ENCODE measurements around the gene TRIM34. TPM values are rescaled to one million over a fixed set of nuclear protein-coding genes. Genes with fewer than 3 reads are reported as not detected.

The TRIM34 gene
- total and polyA plus RNA-seq, 2 donors (not counting 1 experiment from before 2014, with no cell fraction given): 21.9 to 29.1 TPM

DNA sequence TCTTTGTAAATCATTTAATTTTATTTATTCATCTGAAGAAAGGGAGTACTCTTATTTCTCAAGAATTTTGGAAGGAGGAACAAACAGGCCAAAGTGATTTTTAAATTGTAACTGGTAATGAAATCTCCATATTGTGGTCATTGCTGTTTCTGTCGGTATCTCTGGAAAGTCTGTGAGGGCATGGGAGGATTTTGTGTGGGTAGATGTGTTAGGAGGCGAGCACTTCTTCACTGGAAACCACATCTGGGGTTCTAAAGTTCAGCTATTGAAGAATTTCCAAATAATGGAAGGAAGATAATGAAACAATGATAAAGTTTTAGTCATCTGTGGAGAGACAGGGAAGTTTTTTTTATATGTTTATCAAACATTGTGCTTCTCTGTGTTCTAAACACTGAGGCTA lies 6.6 kb downstream of the TRIM34 start:
- Mint-ChIP-seq H3K27ac (peak overlapping the region; percentile 94), H3K4me1 (peaks cover 41% of the 10 kb centered on the region), H3K27me3 (no peaks in the 10 kb centered on the region), H3K4me3 (peak overlapping the region; percentile 83), H3K9me3 (ENCODE audit: insufficient read depth) (no peaks in the 10 kb centered on the region)
- peaks cover 72% of the 10 kb centered on the region for H3K79me2 ChIP-seq (ENCODE audit: control insufficient read depth, insufficient read depth, low read length)
- ChIA-PET POLR2A (interaction anchor here (0.6 to 1.4 kb wide), 2 partner anchors 58 to 87 kb away, joined by 3 to 4 read pairs; partner anchors contain the start of gene TRIM22), CTCF (interaction anchor here (1.0 to 1.2 kb wide), 2 partner anchors 31 to 155 kb away, joined by 3 to 6 read pairs; no protein-coding TSS in a partner anchor)
- peak overlapping the region; percentile 89 for H2AFZ ChIP-seq (ENCODE audit: insufficient read depth, low read depth, low read length, poor library complexity, severe bottlenecking)
- H3K9ac ChIP-seq (ENCODE audit: low read length): peak overlapping the region; percentile 41
- no peaks in the 10 kb centered on the region for H3K27me3 ChIP-seq (replicated peaks in 1 of 4; ENCODE audit: control extremely low read depth in 1 of 4, control insufficient read depth in 3 of 4, insufficient read depth in 4 of 4, low read length in 3 of 4)
- peak overlapping the region; percentile 66 for H3K4me2 ChIP-seq (replicated peaks; ENCODE audit: low read depth, low read length, poor library complexity, severe bottlenecking)
- 72% methylated on average over 2 of the region's 2 CpGs for WGBS (ENCODE audit: insufficient coverage)
- ATAC-seq (ENCODE audit: low read depth) (no peak), DNase-seq (no peak)
- H3K4me3 ChIP-seq (ENCODE audit: control extremely low read depth in 1 of 5, extremely low read depth in 1 of 5, insufficient read depth in 1 of 5, low read depth in 2 of 5, low read length in 4 of 5): peak overlapping the region in 1 of 5 experiments; percentile 39
- no peaks in the 10 kb centered on the region for H3K9me3 ChIP-seq (ENCODE audit: control extremely low read depth in 1 of 3, control insufficient read depth in 2 of 3, insufficient read depth in 1 of 3, low read length in 2 of 3)
- peaks cover 19 to 20% of the 10 kb centered on the region in 2 donors for H3K4me1 ChIP-seq (ENCODE audit: control insufficient read depth in 2 of 2, insufficient read depth in 2 of 2, low read length in 2 of 2)
- H4K20me1 ChIP-seq (ENCODE audit: control insufficient read depth, insufficient read depth, low read length, poor library complexity, severe bottlenecking): no peaks in the 10 kb centered on the region
- H3K27ac ChIP-seq (ENCODE audit: low read length in 2 of 2): peak overlapping the region; percentile 65 to 80
- no peak for TF ChIP-seq EZH2 (IDR thresholded peaks at IDR 0.05; ENCODE audit: borderline replicate concordance, insufficient read depth, low read depth, low read length, poor library complexity, severe bottlenecking)
- TF ChIP-seq, protein P1, sequence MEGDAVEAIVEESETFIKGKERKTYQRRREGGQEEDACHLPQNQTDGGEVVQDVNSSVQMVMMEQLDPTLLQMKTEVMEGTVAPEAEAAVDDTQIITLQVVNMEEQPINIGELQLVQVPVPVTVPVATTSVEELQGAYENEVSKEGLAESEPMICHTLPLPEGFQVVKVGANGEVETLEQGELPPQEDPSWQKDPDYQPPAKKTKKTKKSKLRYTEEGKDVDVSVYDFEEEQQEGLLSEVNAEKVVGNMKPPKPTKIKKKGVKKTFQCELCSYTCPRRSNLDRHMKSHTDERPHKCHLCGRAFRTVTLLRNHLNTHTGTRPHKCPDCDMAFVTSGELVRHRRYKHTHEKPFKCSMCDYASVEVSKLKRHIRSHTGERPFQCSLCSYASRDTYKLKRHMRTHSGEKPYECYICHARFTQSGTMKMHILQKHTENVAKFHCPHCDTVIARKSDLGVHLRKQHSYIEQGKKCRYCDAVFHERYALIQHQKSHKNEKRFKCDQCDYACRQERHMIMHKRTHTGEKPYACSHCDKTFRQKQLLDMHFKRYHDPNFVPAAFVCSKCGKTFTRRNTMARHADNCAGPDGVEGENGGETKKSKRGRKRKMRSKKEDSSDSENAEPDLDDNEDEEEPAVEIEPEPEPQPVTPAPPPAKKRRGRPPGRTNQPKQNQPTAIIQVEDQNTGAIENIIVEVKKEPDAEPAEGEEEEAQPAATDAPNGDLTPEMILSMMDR (IDR thresholded peaks at IDR 0.05): no peak
- peaks cover 11 to 31% of the 10 kb centered on the region in 2 experiments for H3K36me3 ChIP-seq (replicated peaks in 1 of 2; ENCODE audit: control extremely low read depth in 1 of 2, control insufficient read depth in 1 of 2, extremely low read depth in 1 of 2, insufficient read depth in 2 of 2, low read length in 1 of 2)
- intact Hi-C loops (cut with micrococcal nuclease): no loop called here

DNA sequence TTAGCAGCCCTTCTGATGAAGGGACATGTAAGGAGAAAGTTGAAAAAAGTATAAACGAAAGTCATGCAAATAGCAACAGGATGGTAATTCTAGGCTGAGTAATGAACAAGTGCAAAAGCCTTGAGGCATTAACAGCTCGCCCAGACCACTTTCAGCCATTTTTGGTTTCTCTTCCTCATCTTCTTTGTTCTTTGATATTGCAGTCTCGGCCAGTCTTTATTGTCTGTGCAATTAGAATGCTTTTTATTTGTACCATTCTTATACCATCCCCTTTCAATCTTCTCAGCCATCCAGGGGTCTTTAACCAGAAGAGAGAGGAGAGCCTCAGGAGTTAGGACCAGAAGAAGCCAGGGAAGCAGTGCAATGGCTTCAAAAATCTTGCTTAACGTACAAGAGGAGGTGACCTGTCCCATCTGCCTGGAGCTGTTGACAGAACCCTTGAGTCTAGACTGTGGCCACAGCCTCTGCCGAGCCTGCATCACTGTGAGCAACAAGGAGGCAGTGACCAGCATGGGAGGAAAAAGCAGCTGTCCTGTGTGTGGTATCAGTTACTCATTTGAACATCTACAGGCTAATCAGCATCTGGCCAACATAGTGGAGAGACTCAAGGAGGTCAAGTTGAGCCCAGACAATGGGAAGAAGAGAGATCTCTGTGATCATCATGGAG lies 7.3 kb downstream of the TRIM34 start:
- ChIA-PET CTCF (interaction anchor here (1.0 to 1.3 kb wide), 3 partner anchors 32 to 156 kb away, joined by 3 to 8 read pairs (median 6); partner anchors contain the start of gene TRIM5), POLR2A (interaction anchor here (0.6 to 1.4 kb wide), 3 partner anchors 52 to 86 kb away, joined by 3 to 4 read pairs (median 3); partner anchors contain the start of genes TRIM22 and TRIM5)
- DNase-seq: peak; percentile 77
- H3K27ac ChIP-seq (ENCODE audit: low read length in 2 of 2): peak overlapping the region; percentile 65 to 80
- peak; percentile 96 for ATAC-seq (ENCODE audit: low read depth)
- H4K20me1 ChIP-seq (ENCODE audit: control insufficient read depth, insufficient read depth, low read length, poor library complexity, severe bottlenecking): no peaks in the 10 kb centered on the region
- WGBS (ENCODE audit: insufficient coverage): 40% methylated on average over 3 of the region's 5 CpGs
- H3K27me3 Mint-ChIP-seq: no peaks in the 10 kb centered on the region
- peaks cover 12 to 35% of the 10 kb centered on the region in 2 experiments for H3K36me3 ChIP-seq (replicated peaks in 1 of 2; ENCODE audit: control extremely low read depth in 1 of 2, control insufficient read depth in 1 of 2, extremely low read depth in 1 of 2, insufficient read depth in 2 of 2, low read length in 1 of 2)
- H3K9ac ChIP-seq (ENCODE audit: low read length): peak overlapping the region; percentile 41
- peak overlapping the region in 4 of 5 experiments; percentile 10 to 39 (median 26) for H3K4me3 ChIP-seq (ENCODE audit: control extremely low read depth in 1 of 5, extremely low read depth in 1 of 5, insufficient read depth in 1 of 5, low read depth in 2 of 5, low read length in 4 of 5)
- no peaks in the 10 kb centered on the region for H3K9me3 ChIP-seq (ENCODE audit: control extremely low read depth in 1 of 3, control insufficient read depth in 2 of 3, insufficient read depth in 1 of 3, low read length in 2 of 3)
- no peaks in the 10 kb centered on the region for H3K9me3 Mint-ChIP-seq (ENCODE audit: insufficient read depth)
- H3K4me3 Mint-ChIP-seq: peak overlapping the region; percentile 83
- peak overlapping the region; percentile 66 for H3K4me2 ChIP-seq (replicated peaks; ENCODE audit: low read depth, low read length, poor library complexity, severe bottlenecking)
- peaks cover 65% of the 10 kb centered on the region for H3K79me2 ChIP-seq (ENCODE audit: control insufficient read depth, insufficient read depth, low read length)
- intact Hi-C loops (cut with micrococcal nuclease): no loop called here
- H3K27ac Mint-ChIP-seq: peak overlapping the region; percentile 94
- peak overlapping the region; percentile 89 for H2AFZ ChIP-seq (ENCODE audit: insufficient read depth, low read depth, low read length, poor library complexity, severe bottlenecking)
- H3K4me1 ChIP-seq (ENCODE audit: control insufficient read depth in 2 of 2, insufficient read depth in 2 of 2, low read length in 2 of 2): peaks cover 17 to 20% of the 10 kb centered on the region in 2 donors
- peaks cover 36% of the 10 kb centered on the region for H3K4me1 Mint-ChIP-seq
- no peak for TF ChIP-seq EZH2 (IDR thresholded peaks at IDR 0.05; ENCODE audit: borderline replicate concordance, insufficient read depth, low read depth, low read length, poor library complexity, severe bottlenecking)
- TF ChIP-seq, protein P1 (IDR thresholded peaks at IDR 0.05): no peak
- no peaks in the 10 kb centered on the region for H3K27me3 ChIP-seq (replicated peaks in 1 of 4; ENCODE audit: control extremely low read depth in 1 of 4, control insufficient read depth in 3 of 4, insufficient read depth in 4 of 4, low read length in 3 of 4)
